Keratinocyte (primary cell): ENCODE data around the gene FGL2.

Source experiments
- EZH2 ChIP-seq: IDR thresholded peaks from one replicate; pipeline ENCODE4 v1.6.1; 2012; ENCODE audit warnings: inconsistent platforms, mild to moderate bottlenecking, low read length, moderate library complexity
- TF ChIP-seq, protein P1 (sequence below), 3 experiments: IDR thresholded peaks in 1 of 3; conservative IDR thresholded peaks in 1 of 3; optimal IDR thresholded peaks in 1 of 3; 2 replicates in 2 of 3; 3 replicates in 1 of 3; pipeline versions ENCODE3 to v1.5.1; 2011; ENCODE audit warnings: low read length in 3 of 3, mild to moderate bottlenecking in 3 of 3, moderate library complexity in 2 of 3, control low read depth in 1 of 3, inconsistent platforms in 1 of 3; ENCODE audit not compliant: insufficient read depth in 2 of 3; ENCODE audit errors: extremely low read depth in 1 of 3

DNA sequence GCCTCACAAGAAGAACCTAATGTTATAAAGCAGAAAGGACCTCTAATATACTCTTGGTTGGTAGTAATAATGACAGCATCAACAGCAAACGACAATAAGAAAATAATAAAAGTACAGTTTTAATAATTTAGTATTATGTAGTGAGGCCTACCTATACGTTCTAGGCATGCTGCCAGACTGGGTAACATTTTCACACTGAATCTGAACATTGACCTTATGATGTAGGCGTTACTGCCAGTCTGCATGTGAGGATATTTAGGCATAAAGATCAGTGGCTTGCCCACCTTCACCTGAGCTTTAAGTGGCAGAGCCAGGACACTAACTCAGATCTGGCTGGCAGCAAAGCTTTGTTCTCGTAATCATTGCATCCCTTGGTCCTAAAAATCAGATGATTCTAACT is 2.5 kb downstream of the FGL2 start:
- TF ChIP-seq, protein P1, sequence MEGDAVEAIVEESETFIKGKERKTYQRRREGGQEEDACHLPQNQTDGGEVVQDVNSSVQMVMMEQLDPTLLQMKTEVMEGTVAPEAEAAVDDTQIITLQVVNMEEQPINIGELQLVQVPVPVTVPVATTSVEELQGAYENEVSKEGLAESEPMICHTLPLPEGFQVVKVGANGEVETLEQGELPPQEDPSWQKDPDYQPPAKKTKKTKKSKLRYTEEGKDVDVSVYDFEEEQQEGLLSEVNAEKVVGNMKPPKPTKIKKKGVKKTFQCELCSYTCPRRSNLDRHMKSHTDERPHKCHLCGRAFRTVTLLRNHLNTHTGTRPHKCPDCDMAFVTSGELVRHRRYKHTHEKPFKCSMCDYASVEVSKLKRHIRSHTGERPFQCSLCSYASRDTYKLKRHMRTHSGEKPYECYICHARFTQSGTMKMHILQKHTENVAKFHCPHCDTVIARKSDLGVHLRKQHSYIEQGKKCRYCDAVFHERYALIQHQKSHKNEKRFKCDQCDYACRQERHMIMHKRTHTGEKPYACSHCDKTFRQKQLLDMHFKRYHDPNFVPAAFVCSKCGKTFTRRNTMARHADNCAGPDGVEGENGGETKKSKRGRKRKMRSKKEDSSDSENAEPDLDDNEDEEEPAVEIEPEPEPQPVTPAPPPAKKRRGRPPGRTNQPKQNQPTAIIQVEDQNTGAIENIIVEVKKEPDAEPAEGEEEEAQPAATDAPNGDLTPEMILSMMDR (optimal IDR thresholded peaks at IDR 0.05 in 1 of 3, IDR thresholded peaks at IDR 0.05 in 1 of 3, conservative IDR thresholded peaks at IDR 0.05 in 1 of 3; ENCODE audit: extremely low read depth in 1 of 3, insufficient read depth in 2 of 3, low read length in 3 of 3), result no peak
- no peak for TF ChIP-seq EZH2
